H1 (cell line): Measurements from ENCODE around the gene ADARB2.

Experiments used
- EP300 ChIP-seq, 2 experiments: IDR thresholded peaks; 1 replicate in 1 of 2; 2 replicates in 1 of 2; pipeline ENCODE4 v1.6.1; 2011 to 2012; ENCODE audit warnings: low read depth in 2 of 2, low read length in 2 of 2, mild to moderate bottlenecking in 2 of 2, borderline replicate concordance in 1 of 2, inconsistent platforms in 1 of 2, moderate library complexity in 1 of 2
- JUN ChIP-seq: IDR thresholded peaks from 2 replicates; pipeline ENCODE4 v1.6.1; 2011; ENCODE audit warnings: low read depth, mild to moderate bottlenecking, improper control_type of control experiment, low read length
- POLR2A ChIP-seq, 2 experiments: IDR thresholded peaks; 1 replicate in 1 of 2; 2 replicates in 1 of 2; pipeline ENCODE4 v1.6.1; 2011; ENCODE audit warnings: low read depth in 2 of 2, low read length in 2 of 2, mild to moderate bottlenecking in 2 of 2; ENCODE audit errors: control extremely low read depth in 1 of 2
- POLR2AphosphoS5 ChIP-seq: IDR thresholded peaks from 2 replicates; pipeline ENCODE4 v1.6.1; 2011; ENCODE audit warnings: low read depth, low read length
- ZNF274 ChIP-seq: IDR thresholded peaks from 2 replicates; pipeline ENCODE4 v1.7.0; 2012; ENCODE audit warnings: low read length, borderline replicate concordance; ENCODE audit errors: extremely low read depth
- TF ChIP-seq, protein P1 (sequence below), 3 experiments: IDR thresholded peaks; 1 replicate in 2 of 3; 2 replicates in 1 of 3; pipeline versions ENCODE4 v1.5.1 to v1.6.1; 2011; ENCODE audit warnings: low read length in 3 of 3, mild to moderate bottlenecking in 3 of 3, inconsistent platforms in 2 of 3, low read depth in 1 of 3, moderate library complexity in 1 of 3; ENCODE audit not compliant: insufficient read depth in 1 of 3; ENCODE audit errors: control extremely low read depth in 1 of 3

DNA sequence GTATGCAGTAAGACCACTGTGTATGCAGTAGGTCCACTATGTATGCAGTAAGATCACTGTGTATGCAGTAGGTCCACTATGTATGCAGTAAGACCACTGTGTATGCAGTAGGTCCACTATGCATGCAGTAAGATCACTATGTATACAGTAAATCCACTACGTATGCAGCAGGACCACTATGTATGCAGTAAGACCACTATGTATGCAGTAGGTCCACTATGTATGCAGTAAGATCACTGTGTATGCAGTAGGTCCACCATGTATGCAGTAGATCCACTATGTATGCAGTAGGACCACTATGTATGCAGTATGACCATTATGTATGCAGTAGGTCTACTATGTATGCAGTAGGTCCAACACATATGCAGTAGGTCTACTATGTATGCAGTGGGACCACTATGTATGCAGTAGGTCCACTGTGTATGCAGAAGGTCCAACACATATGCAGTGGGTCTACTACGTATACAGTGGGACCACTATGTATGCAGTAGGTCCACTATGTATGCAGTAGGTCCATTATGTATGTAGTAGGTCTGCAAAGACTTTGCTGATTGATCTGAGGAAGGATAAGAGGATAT is 313.6 kb downstream of the ADARB2 start:
- TF ChIP-seq, protein P1, sequence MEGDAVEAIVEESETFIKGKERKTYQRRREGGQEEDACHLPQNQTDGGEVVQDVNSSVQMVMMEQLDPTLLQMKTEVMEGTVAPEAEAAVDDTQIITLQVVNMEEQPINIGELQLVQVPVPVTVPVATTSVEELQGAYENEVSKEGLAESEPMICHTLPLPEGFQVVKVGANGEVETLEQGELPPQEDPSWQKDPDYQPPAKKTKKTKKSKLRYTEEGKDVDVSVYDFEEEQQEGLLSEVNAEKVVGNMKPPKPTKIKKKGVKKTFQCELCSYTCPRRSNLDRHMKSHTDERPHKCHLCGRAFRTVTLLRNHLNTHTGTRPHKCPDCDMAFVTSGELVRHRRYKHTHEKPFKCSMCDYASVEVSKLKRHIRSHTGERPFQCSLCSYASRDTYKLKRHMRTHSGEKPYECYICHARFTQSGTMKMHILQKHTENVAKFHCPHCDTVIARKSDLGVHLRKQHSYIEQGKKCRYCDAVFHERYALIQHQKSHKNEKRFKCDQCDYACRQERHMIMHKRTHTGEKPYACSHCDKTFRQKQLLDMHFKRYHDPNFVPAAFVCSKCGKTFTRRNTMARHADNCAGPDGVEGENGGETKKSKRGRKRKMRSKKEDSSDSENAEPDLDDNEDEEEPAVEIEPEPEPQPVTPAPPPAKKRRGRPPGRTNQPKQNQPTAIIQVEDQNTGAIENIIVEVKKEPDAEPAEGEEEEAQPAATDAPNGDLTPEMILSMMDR (IDR thresholded peaks at IDR 0.05; ENCODE audit: control extremely low read depth in 1 of 3, insufficient read depth in 1 of 3, low read depth in 1 of 3, low read length in 3 of 3), result no peak
- no peak for TF ChIP-seq ZNF274
- no peak for TF ChIP-seq EP300 (IDR thresholded peaks at IDR 0.05; ENCODE audit: borderline replicate concordance in 1 of 2, low read depth in 2 of 2, low read length in 2 of 2)
- no peak for TF ChIP-seq JUN
- no peak for TF ChIP-seq POLR2A (IDR thresholded peaks at IDR 0.05; ENCODE audit: control extremely low read depth in 1 of 2, low read depth in 2 of 2, low read length in 2 of 2)
- no peak for TF ChIP-seq POLR2AphosphoS5
